MM.1S (cell line): ENCODE data around the gene TAF5L.

Source experiments
- EZH2 ChIP-seq: fragments of 300-600 bp; sonication (generic); optimal IDR thresholded peaks from 2 replicates; pipeline ENCODE3; 2017; ENCODE audit warnings: low read depth, mild to moderate bottlenecking, antibody characterized with exemption, low read length, mixed read lengths
- TF ChIP-seq, protein P1 (sequence below): fragments of 300-600 bp; sonication (generic); IDR thresholded peaks from 2 replicates; pipeline ENCODE4 v1.5.1; 2016; ENCODE audit warnings: antibody characterized with exemption, low read length, mixed read lengths

GRCh38 chr1:229666585-229666984, 40.7 kb upstream of the TAF5L start:
- TF ChIP-seq, protein P1, sequence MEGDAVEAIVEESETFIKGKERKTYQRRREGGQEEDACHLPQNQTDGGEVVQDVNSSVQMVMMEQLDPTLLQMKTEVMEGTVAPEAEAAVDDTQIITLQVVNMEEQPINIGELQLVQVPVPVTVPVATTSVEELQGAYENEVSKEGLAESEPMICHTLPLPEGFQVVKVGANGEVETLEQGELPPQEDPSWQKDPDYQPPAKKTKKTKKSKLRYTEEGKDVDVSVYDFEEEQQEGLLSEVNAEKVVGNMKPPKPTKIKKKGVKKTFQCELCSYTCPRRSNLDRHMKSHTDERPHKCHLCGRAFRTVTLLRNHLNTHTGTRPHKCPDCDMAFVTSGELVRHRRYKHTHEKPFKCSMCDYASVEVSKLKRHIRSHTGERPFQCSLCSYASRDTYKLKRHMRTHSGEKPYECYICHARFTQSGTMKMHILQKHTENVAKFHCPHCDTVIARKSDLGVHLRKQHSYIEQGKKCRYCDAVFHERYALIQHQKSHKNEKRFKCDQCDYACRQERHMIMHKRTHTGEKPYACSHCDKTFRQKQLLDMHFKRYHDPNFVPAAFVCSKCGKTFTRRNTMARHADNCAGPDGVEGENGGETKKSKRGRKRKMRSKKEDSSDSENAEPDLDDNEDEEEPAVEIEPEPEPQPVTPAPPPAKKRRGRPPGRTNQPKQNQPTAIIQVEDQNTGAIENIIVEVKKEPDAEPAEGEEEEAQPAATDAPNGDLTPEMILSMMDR: no peak
- no peak for TF ChIP-seq EZH2
